ENCODE measurements around the gene AP5S1.

Gene AP5S1

DNA sequence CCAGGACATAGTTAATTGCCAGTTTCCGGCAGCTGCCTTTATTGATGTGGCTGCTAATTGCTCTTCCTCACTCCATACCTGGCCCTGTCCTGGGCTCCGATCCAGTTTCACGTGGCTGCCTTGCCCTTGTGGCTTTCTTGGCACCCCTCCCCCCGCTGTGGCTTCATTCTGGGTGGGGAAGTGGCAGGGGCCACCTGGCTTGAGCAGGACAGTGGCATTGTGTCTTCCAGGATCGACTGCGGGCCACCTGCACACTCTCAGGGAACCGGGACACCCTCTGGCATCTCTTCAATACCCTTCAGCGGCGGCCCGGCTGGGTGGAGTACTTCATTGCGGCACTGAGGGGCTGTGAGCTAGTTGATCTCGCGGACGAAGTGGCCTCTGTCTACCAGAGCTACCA is 37.1 kb downstream of the AP5S1 start:
- Histone ChIP-seq H3K79me2 (ENCODE audit: insufficient read depth, low read length) (peaks cover 22% of the 10 kb centered on the region), H3K4me1 (ENCODE audit: insufficient read depth, low read length) (no peaks in the 10 kb centered on the region), H2AFZ (ENCODE audit: low read depth, low read length) (no peak overlapping the region), H3K9me3 (ENCODE audit: insufficient read depth, low read length, severe bottlenecking) (no peaks in the 10 kb centered on the region), H3K4me2 (ENCODE audit: insufficient read depth, low read length) (no peak overlapping the region), H3K4me3 (ENCODE audit: low read depth in 1 of 2, low read length in 2 of 2) (no peak overlapping the region), H3K27ac (ENCODE audit: low read length) (no peak overlapping the region), H3K9ac (ENCODE audit: low read depth, low read length) (no peak overlapping the region), H3K27me3 (ENCODE audit: insufficient read depth, low read length, poor library complexity) (no peaks in the 10 kb centered on the region), H3K36me3 (ENCODE audit: insufficient read depth, low read length) (peaks cover 70% of the 10 kb centered on the region), H4K20me1 (ENCODE audit: insufficient read depth, low read length) (peaks cover 14% of the 10 kb centered on the region)
- TF ChIP-seq, protein P1, sequence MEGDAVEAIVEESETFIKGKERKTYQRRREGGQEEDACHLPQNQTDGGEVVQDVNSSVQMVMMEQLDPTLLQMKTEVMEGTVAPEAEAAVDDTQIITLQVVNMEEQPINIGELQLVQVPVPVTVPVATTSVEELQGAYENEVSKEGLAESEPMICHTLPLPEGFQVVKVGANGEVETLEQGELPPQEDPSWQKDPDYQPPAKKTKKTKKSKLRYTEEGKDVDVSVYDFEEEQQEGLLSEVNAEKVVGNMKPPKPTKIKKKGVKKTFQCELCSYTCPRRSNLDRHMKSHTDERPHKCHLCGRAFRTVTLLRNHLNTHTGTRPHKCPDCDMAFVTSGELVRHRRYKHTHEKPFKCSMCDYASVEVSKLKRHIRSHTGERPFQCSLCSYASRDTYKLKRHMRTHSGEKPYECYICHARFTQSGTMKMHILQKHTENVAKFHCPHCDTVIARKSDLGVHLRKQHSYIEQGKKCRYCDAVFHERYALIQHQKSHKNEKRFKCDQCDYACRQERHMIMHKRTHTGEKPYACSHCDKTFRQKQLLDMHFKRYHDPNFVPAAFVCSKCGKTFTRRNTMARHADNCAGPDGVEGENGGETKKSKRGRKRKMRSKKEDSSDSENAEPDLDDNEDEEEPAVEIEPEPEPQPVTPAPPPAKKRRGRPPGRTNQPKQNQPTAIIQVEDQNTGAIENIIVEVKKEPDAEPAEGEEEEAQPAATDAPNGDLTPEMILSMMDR (IDR thresholded peaks at IDR 0.05; ENCODE audit: borderline replicate concordance, extremely low read depth, low read length, poor library complexity, severe bottlenecking) = no peak
- TF ChIP-seq EZH2 (IDR thresholded peaks at IDR 0.05; ENCODE audit: borderline replicate concordance, low read depth, low read length, severe bottlenecking) = no peak
- DNase-seq = no peak
- no peak for ATAC-seq (ENCODE audit: insufficient read depth, low read depth)

DNA sequence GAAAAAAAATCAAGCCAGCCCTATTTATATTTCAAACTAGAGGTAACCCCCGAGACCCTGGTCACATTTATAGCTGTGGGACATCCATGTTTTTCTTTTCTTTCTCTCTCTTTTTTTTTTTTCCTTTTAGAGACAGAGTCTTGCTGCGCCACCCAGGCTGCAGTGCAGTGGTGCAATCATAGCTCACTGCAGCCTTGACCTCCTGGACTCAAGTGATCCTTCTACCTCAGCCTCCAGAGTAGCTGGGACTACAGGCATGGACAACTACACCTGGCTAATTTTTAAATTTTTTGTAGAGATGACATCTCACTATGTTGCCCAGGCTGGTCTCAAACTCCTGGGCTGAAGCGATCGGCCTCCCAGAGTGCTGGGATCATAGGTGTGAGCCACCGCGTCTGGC is 38.3 kb downstream of the AP5S1 start:
- Histone ChIP-seq H3K36me3 (ENCODE audit: insufficient read depth, low read length) (peaks cover 83% of the 10 kb centered on the region), H3K4me2 (ENCODE audit: insufficient read depth, low read length) (no peak overlapping the region), H3K27me3 (ENCODE audit: insufficient read depth, low read length, poor library complexity) (no peaks in the 10 kb centered on the region), H4K20me1 (ENCODE audit: insufficient read depth, low read length) (peaks cover 14% of the 10 kb centered on the region), H3K9me3 (ENCODE audit: insufficient read depth, low read length, severe bottlenecking) (no peaks in the 10 kb centered on the region), H3K79me2 (ENCODE audit: insufficient read depth, low read length) (peaks cover 17% of the 10 kb centered on the region), H3K27ac (ENCODE audit: low read length) (no peak overlapping the region), H3K9ac (ENCODE audit: low read depth, low read length) (no peak overlapping the region), H2AFZ (ENCODE audit: low read depth, low read length) (no peak overlapping the region), H3K4me3 (ENCODE audit: low read depth in 1 of 2, low read length in 2 of 2) (no peak overlapping the region), H3K4me1 (ENCODE audit: insufficient read depth, low read length) (no peaks in the 10 kb centered on the region)
- TF ChIP-seq, protein P1 (IDR thresholded peaks at IDR 0.05; ENCODE audit: borderline replicate concordance, extremely low read depth, low read length, poor library complexity, severe bottlenecking) = no peak
- no peak for TF ChIP-seq EZH2 (IDR thresholded peaks at IDR 0.05; ENCODE audit: borderline replicate concordance, low read depth, low read length, severe bottlenecking)
- no peak for ATAC-seq (ENCODE audit: insufficient read depth, low read depth)
- no peak for DNase-seq

DNA sequence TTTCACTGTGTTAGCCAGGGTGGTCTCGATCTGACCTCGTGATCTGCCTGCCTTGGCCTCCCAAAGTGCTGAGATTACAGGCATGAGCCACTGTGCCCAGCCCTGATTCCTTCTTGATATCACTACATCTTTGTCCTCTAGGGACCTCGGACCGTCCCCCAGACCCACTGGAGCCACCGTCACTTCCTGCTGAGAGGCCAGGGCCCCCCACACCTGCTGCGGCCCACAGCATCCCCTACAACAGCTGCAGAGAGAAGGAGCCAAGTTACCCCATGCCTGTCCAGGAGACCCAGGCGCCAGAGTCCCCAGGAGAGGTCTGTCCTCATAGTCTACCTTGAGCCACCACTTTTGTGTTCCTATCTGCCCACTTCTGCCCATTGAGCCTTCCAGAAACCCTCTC is 40.8 kb downstream of the AP5S1 start:
- Histone ChIP-seq H3K9ac (ENCODE audit: low read depth, low read length) (no peak overlapping the region), H4K20me1 (ENCODE audit: insufficient read depth, low read length) (peaks cover 23% of the 10 kb centered on the region), H3K9me3 (ENCODE audit: insufficient read depth, low read length, severe bottlenecking) (no peaks in the 10 kb centered on the region), H3K79me2 (ENCODE audit: insufficient read depth, low read length) (peaks cover 9% of the 10 kb centered on the region; the same call in 1 of the 2 replicates), H3K36me3 (ENCODE audit: insufficient read depth, low read length) (peaks cover 93% of the 10 kb centered on the region), H3K27ac (ENCODE audit: low read length) (no peak overlapping the region), H3K4me1 (ENCODE audit: insufficient read depth, low read length) (no peaks in the 10 kb centered on the region), H3K4me3 (ENCODE audit: low read depth in 1 of 2, low read length in 2 of 2) (no peak overlapping the region), H3K27me3 (ENCODE audit: insufficient read depth, low read length, poor library complexity) (no peaks in the 10 kb centered on the region), H3K4me2 (ENCODE audit: insufficient read depth, low read length) (no peak overlapping the region), H2AFZ (ENCODE audit: low read depth, low read length) (no peak overlapping the region)
- DNase-seq (no peak), ATAC-seq (ENCODE audit: insufficient read depth, low read depth) (no peak)
- TF ChIP-seq EZH2 (IDR thresholded peaks at IDR 0.05; ENCODE audit: borderline replicate concordance, low read depth, low read length, severe bottlenecking) = no peak
- TF ChIP-seq, protein P1 (IDR thresholded peaks at IDR 0.05; ENCODE audit: borderline replicate concordance, extremely low read depth, low read length, poor library complexity, severe bottlenecking) = no peak

DNA sequence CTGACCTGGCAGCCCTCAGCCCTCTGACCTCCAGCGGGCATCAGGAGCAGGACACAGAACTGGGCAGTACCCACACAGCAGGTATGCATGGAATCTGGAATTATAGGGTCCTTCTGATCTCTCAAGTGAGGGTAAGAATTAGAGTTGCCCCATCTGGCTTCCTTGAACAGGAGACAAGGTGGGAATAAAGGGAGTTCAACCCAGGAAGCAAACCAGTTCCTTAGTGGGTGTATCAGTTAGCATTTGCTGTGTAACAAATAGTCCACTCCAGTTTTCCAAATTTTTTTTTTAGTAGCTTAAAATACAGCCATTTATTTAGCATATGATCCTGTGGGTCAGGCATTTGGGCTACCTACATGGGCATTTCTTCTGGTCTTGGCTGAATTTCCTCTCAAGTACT is 42.0 kb downstream of the AP5S1 start:
- no peak for DNase-seq
- H3K36me3 ChIP-seq (ENCODE audit: insufficient read depth, low read length) = peaks cover 94% of the 10 kb centered on the region
- H3K9me3 ChIP-seq (ENCODE audit: insufficient read depth, low read length, severe bottlenecking) = no peaks in the 10 kb centered on the region
- peaks cover 24% of the 10 kb centered on the region for H4K20me1 ChIP-seq (ENCODE audit: insufficient read depth, low read length)
- ATAC-seq (ENCODE audit: insufficient read depth, low read depth) = no peak
- TF ChIP-seq, protein P1 (IDR thresholded peaks at IDR 0.05; ENCODE audit: borderline replicate concordance, extremely low read depth, low read length, poor library complexity, severe bottlenecking) = no peak
- no peak for TF ChIP-seq EZH2 (IDR thresholded peaks at IDR 0.05; ENCODE audit: borderline replicate concordance, low read depth, low read length, severe bottlenecking)
- H3K4me1 ChIP-seq (ENCODE audit: insufficient read depth, low read length) = no peaks in the 10 kb centered on the region
- H3K4me3 ChIP-seq (ENCODE audit: low read depth in 1 of 2, low read length in 2 of 2) = no peak overlapping the region
- H3K4me2 ChIP-seq (ENCODE audit: insufficient read depth, low read length) = no peak overlapping the region
- H3K27ac ChIP-seq (ENCODE audit: low read length) = no peak overlapping the region
- H3K27me3 ChIP-seq (ENCODE audit: insufficient read depth, low read length, poor library complexity) = no peaks in the 10 kb centered on the region
- H3K79me2 ChIP-seq (ENCODE audit: insufficient read depth, low read length) = peaks cover 5% of the 10 kb centered on the region; the same call in 1 of the 2 replicates
- no peak overlapping the region for H2AFZ ChIP-seq (ENCODE audit: low read depth, low read length)
- no peak overlapping the region for H3K9ac ChIP-seq (ENCODE audit: low read depth, low read length)

Data from DND-41 (cell line).